ENCODE data around the gene RPS2.
"Not testable (repeated sequence)": the region's sequence is repeated elsewhere in the genome, so short reads cannot be mapped to it uniquely, and the experiment has no call there.

DNA sequence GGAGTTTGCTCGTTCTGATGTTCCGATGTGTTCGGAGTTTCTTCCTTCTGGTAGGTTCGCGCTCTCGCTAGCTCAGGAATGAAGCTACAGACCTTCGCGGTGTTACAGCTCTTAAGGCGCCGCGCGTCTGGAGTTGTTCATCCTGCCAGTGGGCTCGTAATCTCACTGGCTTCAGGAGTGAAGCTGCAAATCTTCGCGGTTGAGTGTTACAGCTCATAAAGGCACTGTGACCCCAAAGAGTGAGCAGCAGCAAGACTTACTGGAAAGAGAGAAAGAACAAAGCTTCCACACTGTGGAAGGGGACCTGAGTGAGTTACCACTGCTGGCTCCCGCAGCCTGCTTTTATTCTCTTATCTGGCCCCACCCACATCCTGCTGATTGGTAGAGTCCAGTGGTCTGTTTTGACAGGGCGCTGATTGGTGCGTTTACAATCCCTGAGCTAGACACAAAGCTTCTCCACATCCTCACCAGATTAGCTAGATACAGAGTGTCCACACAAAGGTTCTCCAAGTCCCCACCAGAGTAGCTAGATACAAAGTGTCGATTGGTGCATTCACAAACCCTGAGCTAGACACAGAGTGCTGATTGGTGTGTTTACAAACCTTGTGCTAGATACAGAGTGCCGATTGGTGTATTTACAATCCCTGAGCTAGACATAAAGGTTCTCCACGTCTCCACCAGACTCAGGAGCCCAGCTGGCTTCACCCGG is 7.0 kb downstream of the RPS2 start:
- TF ChIP-seq, protein P1, sequence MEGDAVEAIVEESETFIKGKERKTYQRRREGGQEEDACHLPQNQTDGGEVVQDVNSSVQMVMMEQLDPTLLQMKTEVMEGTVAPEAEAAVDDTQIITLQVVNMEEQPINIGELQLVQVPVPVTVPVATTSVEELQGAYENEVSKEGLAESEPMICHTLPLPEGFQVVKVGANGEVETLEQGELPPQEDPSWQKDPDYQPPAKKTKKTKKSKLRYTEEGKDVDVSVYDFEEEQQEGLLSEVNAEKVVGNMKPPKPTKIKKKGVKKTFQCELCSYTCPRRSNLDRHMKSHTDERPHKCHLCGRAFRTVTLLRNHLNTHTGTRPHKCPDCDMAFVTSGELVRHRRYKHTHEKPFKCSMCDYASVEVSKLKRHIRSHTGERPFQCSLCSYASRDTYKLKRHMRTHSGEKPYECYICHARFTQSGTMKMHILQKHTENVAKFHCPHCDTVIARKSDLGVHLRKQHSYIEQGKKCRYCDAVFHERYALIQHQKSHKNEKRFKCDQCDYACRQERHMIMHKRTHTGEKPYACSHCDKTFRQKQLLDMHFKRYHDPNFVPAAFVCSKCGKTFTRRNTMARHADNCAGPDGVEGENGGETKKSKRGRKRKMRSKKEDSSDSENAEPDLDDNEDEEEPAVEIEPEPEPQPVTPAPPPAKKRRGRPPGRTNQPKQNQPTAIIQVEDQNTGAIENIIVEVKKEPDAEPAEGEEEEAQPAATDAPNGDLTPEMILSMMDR (IDR thresholded peaks at IDR 0.05; ENCODE audit: low read depth, low read length): not testable (repeated sequence)
- TF ChIP-seq EZH2phosphoT487 (IDR thresholded peaks at IDR 0.05; ENCODE audit: low read depth): not testable (repeated sequence)
